ENCODE results near the gene ATG7.

GRCh38 chr3:11250902-11251806 lies 21.0 kb upstream of the ATG7 start:
- TF ChIP-seq CTCF (IDR thresholded peaks at IDR 0.05; ENCODE audit: low read length) = no peak
- no peak for TF ChIP-seq EZH2 (optimal IDR thresholded peaks at IDR 0.05; ENCODE audit: low read depth, low read length)
- no peak for TF ChIP-seq EZH2phosphoT487 (IDR thresholded peaks at IDR 0.05; ENCODE audit: low read length)

Measured in MM.1S (cell line).